GM23338 (cell line): ENCODE data around the gene OOEP. TPM values are rescaled to one million over a fixed set of nuclear protein-coding genes. Genes with fewer than 3 reads are reported as not detected.

Experiments
- ATAC-seq: fragments of 200-7000 bp; cut with Tn5 transposase; 3 replicates; pipeline ENCODE4 v1.9.1; 2020
- DNase-seq: peaks from one replicate; pipeline ENCODE4 v3.0.0-alpha.2; 2015; ENCODE audit warnings: low spot score
- H2AFZ ChIP-seq: fragments of 200-600 bp; sonication (generic); 2 replicates; pipeline ENCODE4 v1.8.0; 2016; ENCODE audit warnings: antibody characterized with exemption, mild to moderate bottlenecking, moderate library complexity
- H3F3A ChIP-seq: fragments of 200-600 bp; sonication (generic); replicated peaks from 2 replicates; pipeline ENCODE4 v1.8.0; 2017; ENCODE audit warnings: antibody characterized with exemption, mixed run types, low read depth
- H3K27ac ChIP-seq: fragments of 200-600 bp; sonication (generic); 2 replicates; pipeline ENCODE4 v1.6.1; 2016; ENCODE audit warnings: low read depth
- H3K27me3 ChIP-seq: fragments of 200-600 bp; sonication (generic); 2 replicates; pipeline ENCODE4 v1.8.0; 2016; ENCODE audit warnings: mild to moderate bottlenecking, mixed run types, moderate library complexity; ENCODE audit not compliant: insufficient read depth
- H3K36me3 ChIP-seq: fragments of 200-600 bp; sonication (generic); 2 replicates; pipeline ENCODE4 v1.8.0; 2016; ENCODE audit warnings: mild to moderate bottlenecking; ENCODE audit not compliant: insufficient read depth
- H3K4me1 ChIP-seq: fragments of 200-600 bp; sonication (generic); 2 replicates; pipeline ENCODE4 v1.8.0; 2016; ENCODE audit warnings: mild to moderate bottlenecking, moderate library complexity; ENCODE audit not compliant: insufficient read depth
- H3K4me2 ChIP-seq: fragments of 200-600 bp; sonication (generic); 2 replicates; pipeline ENCODE4 v1.7.1; 2017; ENCODE audit warnings: mixed run types
- H3K4me3 ChIP-seq: fragments of 200-600 bp; sonication (generic); 2 replicates; pipeline ENCODE4 v1.6.1; 2016; ENCODE audit warnings: mixed run types
- H3K79me2 ChIP-seq: fragments of 200-600 bp; sonication (generic); replicated peaks from 2 replicates; pipeline ENCODE4 v1.8.0; 2017; ENCODE audit warnings: mild to moderate bottlenecking; ENCODE audit not compliant: insufficient read depth
- H3K9me2 ChIP-seq: fragments of 200-600 bp; sonication (generic); 2 replicates; pipeline ENCODE4 v1.8.0; 2017; ENCODE audit not compliant: insufficient read depth
- H4K20me1 ChIP-seq: fragments of 200-600 bp; sonication (generic); replicated peaks from 2 replicates; pipeline ENCODE4 v1.8.0; 2017; ENCODE audit warnings: mild to moderate bottlenecking; ENCODE audit not compliant: insufficient read depth
- H3K27ac Mint-ChIP-seq: 2 replicates; pipeline ENCODE4 v1.8.0; 2020; ENCODE audit warnings: inconsistent platforms, mild to moderate bottlenecking, moderate library complexity, mixed read lengths
- H3K27me3 Mint-ChIP-seq: 3 replicates; pipeline ENCODE4 v1.8.0; 2022; ENCODE audit warnings: low read depth, mild to moderate bottlenecking, moderate library complexity, mixed read lengths, inconsistent platforms; ENCODE audit not compliant: insufficient read depth, poor library complexity
- H3K36me3 Mint-ChIP-seq: 3 replicates; pipeline ENCODE4 v1.8.0; 2021; ENCODE audit warnings: low read depth, mild to moderate bottlenecking, inconsistent platforms, moderate library complexity, mixed read lengths
- H3K4me1 Mint-ChIP-seq: 3 replicates; pipeline ENCODE4 v1.8.0; 2020; ENCODE audit warnings: mild to moderate bottlenecking, inconsistent platforms, mixed read lengths
- H3K4me3 Mint-ChIP-seq: 3 replicates; pipeline ENCODE4 v1.8.0; 2021; ENCODE audit warnings: moderate library complexity, mild to moderate bottlenecking, inconsistent platforms, mixed read lengths
- H3K9me3 Mint-ChIP-seq: 3 replicates; pipeline ENCODE4 v1.8.0; 2020; ENCODE audit warnings: moderate library complexity, mild to moderate bottlenecking, inconsistent platforms, mixed read lengths
- CREB1 ChIP-seq: fragments of 250-450 bp; sonication (Bioruptor Pico); IDR thresholded peaks from 2 replicates; pipeline ENCODE4 v1.5.0; 2020; ENCODE audit warnings: low read depth, mild to moderate bottlenecking, moderate library complexity
- CTCF ChIP-seq, 2 experiments: fragments of 200-600 bp in 1 of 2; sonication (generic) in 1 of 2; conservative IDR thresholded peaks; 2 replicates each; pipeline versions ENCODE4 v1.5.1 to v1.6.1; 2016 to 2017; ENCODE audit warnings: antibody characterized with exemption in 2 of 2, low read depth in 2 of 2, mild to moderate bottlenecking in 2 of 2, moderate library complexity in 1 of 2
- EZH2 ChIP-seq: fragments of 200-600 bp; sonication (generic); IDR thresholded peaks from one replicate; pipeline ENCODE4 v1.8.0; 2017; ENCODE audit warnings: antibody characterized with exemption, mild to moderate bottlenecking, low read depth; ENCODE audit not compliant: unreplicated experiment
- NANOG ChIP-seq: IDR thresholded peaks from 2 replicates; pipeline ENCODE4 v1.6.1; 2016; ENCODE audit warnings: antibody characterized with exemption, borderline replicate concordance
- REST ChIP-seq: IDR thresholded peaks from one replicate; pipeline ENCODE4 v1.6.1; 2018; ENCODE audit warnings: antibody characterized with exemption; ENCODE audit not compliant: unreplicated experiment
- STAT1 ChIP-seq: IDR thresholded peaks from one replicate; pipeline ENCODE4 v1.6.1; 2016; ENCODE audit warnings: antibody characterized with exemption; ENCODE audit not compliant: unreplicated experiment
- ZNF114 ChIP-seq: fragments of 250-450 bp; sonication (Bioruptor Pico); IDR thresholded peaks from 2 replicates; pipeline ENCODE4 v1.5.0; 2020; ENCODE audit warnings: mild to moderate bottlenecking, moderate library complexity
- polyA plus RNA-seq: library from polyadenylated mRNA; unstranded; fragments of >200 nt; fragmentation: Nextera tagmentation; extraction: Ambion mirVana; gene quantifications from 2 replicates; pipeline ENCODE4 v1.2.1, GENCODE V29; 2016
- total RNA-seq: library from RNA; depleted of rRNA; stranded (reverse); fragments of >200 nt; shearing (Covaris generic); gene quantifications from 2 replicates; pipeline ENCODE4 v1.2.3, GENCODE V29; 2014

OOEP gene
- total and polyA plus RNA-seq, 2 experiments from 2014 or later: 0.73 TPM; not detected in 1

DNA sequence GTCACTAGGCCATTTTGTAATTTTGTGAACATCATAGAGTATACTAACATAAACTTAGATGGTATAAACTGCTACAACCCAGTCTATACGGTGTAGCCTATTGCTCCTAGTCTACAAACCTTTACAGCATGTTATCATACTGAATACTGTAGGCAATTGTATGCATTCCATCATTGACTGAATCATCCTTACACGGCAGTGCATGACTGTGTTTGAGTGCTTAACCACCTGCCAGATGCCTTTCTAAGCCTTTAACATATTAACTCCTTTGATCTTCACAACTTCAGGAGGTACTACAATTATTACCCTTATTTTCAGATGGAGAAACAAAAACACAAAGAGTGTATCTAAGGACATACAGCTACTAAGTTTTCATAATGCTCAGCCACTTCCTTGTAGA, 29.6 kb downstream of the OOEP start (continued):
- no peak for TF ChIP-seq CTCF (conservative IDR thresholded peaks at IDR 0.05; ENCODE audit: low read depth in 2 of 2)
- TF ChIP-seq CREB1 (CRISPR knock-in tag): no peak

DNA sequence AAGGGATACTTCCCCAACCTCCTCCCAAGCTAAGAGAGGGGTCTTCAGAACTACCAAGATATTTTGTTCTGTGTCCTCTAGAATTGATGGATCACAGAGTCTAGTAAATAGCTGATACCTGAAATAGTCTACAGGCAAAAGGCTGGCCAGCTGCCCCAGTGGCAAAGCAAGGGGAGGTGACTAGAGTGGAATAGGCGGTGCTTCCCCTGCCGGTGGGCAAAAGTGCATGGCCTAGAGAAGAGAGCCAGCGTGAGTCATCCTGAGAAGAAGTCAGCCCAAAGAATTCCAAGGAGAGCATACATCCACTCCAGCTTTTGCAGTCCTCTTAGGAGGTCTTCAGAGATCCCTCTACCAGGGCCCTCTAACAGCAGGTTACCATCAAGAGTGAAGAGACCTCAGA, 30.4 kb downstream of the OOEP start:
- H3K4me3 Mint-ChIP-seq: no peak overlapping the region
- Histone ChIP-seq H3K27me3 (no peaks in the 10 kb centered on the region), H2AFZ (peak overlapping the region; percentile 79), H3K4me1 (0 out of 2 replicates have a peak, but pooled peaks cover 4% of the 10 kb centered on the region), H3K4me2 (no peak overlapping the region), H4K20me1 (no peaks in the 10 kb centered on the region), H3F3A (no peaks in the 10 kb centered on the region), H3K4me3 (no peak overlapping the region), H3K36me3 (no peaks in the 10 kb centered on the region), H3K79me2 (no peaks in the 10 kb centered on the region), H3K9me2 (no peaks in the 10 kb centered on the region), H3K27ac (no peak overlapping the region)
- H3K36me3 Mint-ChIP-seq: no peaks in the 10 kb centered on the region
- H3K9me3 Mint-ChIP-seq: no peaks in the 10 kb centered on the region
- DNase-seq: no peak
- H3K27me3 Mint-ChIP-seq: peaks cover 1% of the 10 kb centered on the region
- peak; percentile 68 for ATAC-seq
- H3K4me1 Mint-ChIP-seq: peaks cover 7% of the 10 kb centered on the region; the same call in 1 of the 3 replicates
- TF ChIP-seq NANOG (no peak), CTCF (conservative IDR thresholded peaks at IDR 0.05; ENCODE audit: low read depth in 2 of 2) (no peak), ZNF114 (no peak)
- no peak overlapping the region for H3K27ac Mint-ChIP-seq

GRCh38 chr6:73329201-73329600, 40.5 kb downstream of the OOEP start:
- Histone ChIP-seq H3F3A (no peaks in the 10 kb centered on the region), H3K27ac (no peak overlapping the region), H3K4me3 (no peak overlapping the region), H3K4me2 (no peak overlapping the region), H3K9me2 (no peaks in the 10 kb centered on the region), H3K27me3 (no peaks in the 10 kb centered on the region), H2AFZ (peak overlapping the region; percentile 30; the same call in 1 of the 2 replicates), H3K36me3 (no peaks in the 10 kb centered on the region), H4K20me1 (no peaks in the 10 kb centered on the region), H3K79me2 (no peaks in the 10 kb centered on the region), H3K4me1 (peaks cover 5% of the 10 kb centered on the region; the same call in 1 of the 2 replicates)
- Mint-ChIP-seq H3K36me3 (no peaks in the 10 kb centered on the region), H3K27ac (no peak overlapping the region), H3K9me3 (no peaks in the 10 kb centered on the region), H3K4me1 (0 out of 3 replicates have a peak, but pooled peaks cover 3% of the 10 kb centered on the region), H3K27me3 (no peaks in the 10 kb centered on the region), H3K4me3 (no peak overlapping the region)
- ATAC-seq (no peak), DNase-seq (no peak)
- TF ChIP-seq EZH2 (no peak), STAT1 (no peak), REST (no peak)
